DMS153 treated with DMSO at 0.1 percent for 48 hours (cell line): ENCODE data around the gene SPON1.

Source experiments
- DNase-seq: peaks from one replicate; lab custom pipeline; 2025; ENCODE audit not compliant: unreplicated experiment; lab: John Stamatoyannopoulos, UW

The SPON1 gene

GRCh38 chr11:14182833-14183364, 220.4 kb downstream of the SPON1 start:
- no peak for DNase-seq

- DNase-seq, result no peak
Observed at GRCh38 chr11:14184028-14184940, 221.8 kb downstream of the SPON1 start.

- no peak for DNase-seq
Observed at GRCh38 chr11:14185461-14185860, 222.9 kb downstream of the SPON1 start.

GRCh38 chr11:14186046-14186775, 223.7 kb downstream of the SPON1 start:
- no peak for DNase-seq

- no peak for DNase-seq
Observed at GRCh38 chr11:14189874-14190273, 227.4 kb downstream of the SPON1 start.

- no peak for DNase-seq
Observed at GRCh38 chr11:14190992-14191778, 228.7 kb downstream of the SPON1 start.

- DNase-seq, result no peak
Observed at GRCh38 chr11:14193644-14194043, 231.1 kb downstream of the SPON1 start.

- no peak for DNase-seq
Observed at GRCh38 chr11:14202251-14203196, 240.0 kb downstream of the SPON1 start.

GRCh38 chr11:14203321-14203720, 240.8 kb downstream of the SPON1 start:
- DNase-seq, result no peak

- no peak for DNase-seq
Observed at GRCh38 chr11:14212986-14213385, 250.5 kb downstream of the SPON1 start.

- DNase-seq, result no peak
Observed at GRCh38 chr11:14218728-14219127, 256.2 kb downstream of the SPON1 start.

GRCh38 chr11:14223636-14224288, 261.2 kb downstream of the SPON1 start:
- DNase-seq, result no peak

- no peak for DNase-seq
Observed at GRCh38 chr11:14224395-14224794, 261.9 kb downstream of the SPON1 start.

- DNase-seq, result no peak
Observed at GRCh38 chr11:14225666-14226065, 263.1 kb downstream of the SPON1 start.

- no peak for DNase-seq
Observed at GRCh38 chr11:14228356-14228755, 265.8 kb downstream of the SPON1 start.

- no peak for DNase-seq
Observed at GRCh38 chr11:14229472-14229871, 266.9 kb downstream of the SPON1 start.

- DNase-seq, result no peak
Observed at GRCh38 chr11:14230407-14230806, 267.9 kb downstream of the SPON1 start.

- no peak for DNase-seq
Observed at GRCh38 chr11:14232652-14233051, 270.1 kb downstream of the SPON1 start.

GRCh38 chr11:14234446-14234845, 271.9 kb downstream of the SPON1 start:
- no peak for DNase-seq

- no peak for DNase-seq
Observed at GRCh38 chr11:14235701-14236100, 273.2 kb downstream of the SPON1 start.
